ENCODE results near the gene MZT2B. TPM values are rescaled to one million over a fixed set of nuclear protein-coding genes. Genes with fewer than 3 reads are reported as not detected.

The MZT2B gene
- total and polyA plus RNA-seq, 2 of the 13 experiments (the other 11 are each of a cell fraction or from before 2014, with no cell fraction given), result 253 to 410 TPM

GRCh38 chr2:130186391-130186790 is 4.3 kb downstream of the MZT2B start:
- FAIRE-seq, result no peak
- Histone ChIP-seq H3K9me3 (ENCODE audit: low read length) (no peaks in the 10 kb centered on the region), H3K9ac (ENCODE audit: insufficient read depth, low read depth, low read length) (no peak overlapping the region), H2AFZ (ENCODE audit: low read length) (no peak overlapping the region), H3K27ac (ENCODE audit: extremely low read length, insufficient read depth, low read length) (no peak overlapping the region), H3K36me3 (replicated peaks in 1 of 2; ENCODE audit: control insufficient read depth in 1 of 2, insufficient read depth in 2 of 2, low read length in 2 of 2) (peaks cover 2 to 3% of the 10 kb centered on the region in 2 experiments; a peak in 3 of 5 replicates), H3K4me1 (ENCODE audit: insufficient read depth, low read length) (peaks cover 31% of the 10 kb centered on the region), H3K4me3 (replicated peaks in 1 of 3; ENCODE audit: insufficient read depth in 1 of 3, low read depth in 2 of 3, low read length in 3 of 3) (no peak overlapping the region), H3K4me2 (ENCODE audit: low read depth, low read length) (no peak overlapping the region), H3K27me3 (ENCODE audit: control insufficient read depth in 1 of 2, insufficient read depth in 2 of 2, low read length in 2 of 2) (no peaks in the 10 kb centered on the region), H3K79me2 (ENCODE audit: insufficient read depth, low read length) (peaks cover 23% of the 10 kb centered on the region), H4K20me1 (ENCODE audit: insufficient read depth, low read length) (no peaks in the 10 kb centered on the region)
- DNase-seq (ENCODE audit: low spot score), result no peak
- intact Hi-C loops (cut with micrococcal nuclease; ENCODE audit: unreplicated experiment), result no loop called here
- ChIA-PET CTCF (ENCODE audit: low intra/inter-chr PET ratio, low total read pairs) (no interaction called here), POLR2A (interaction anchor here (2.7 kb wide), 1 partner anchor 1301 kb away, joined by 11 read pairs; no protein-coding TSS in a partner anchor)
- in situ Hi-C loops (cut with HindIII; ENCODE audit: extremely low pct_ligation_motif_present, low pct_unique_long_range_greater_than_20kb), result loop anchor here (25.0 kb wide), 1 partner anchor 1301 kb away; the partner anchor contains the start of genes MZT2A and TUBA3D
- TF ChIP-seq ZNF282 (IDR thresholded peaks at IDR 0.05; ENCODE audit: partially characterized antibody) (no peak), ATF4 (CRISPR knock-in tag; IDR thresholded peaks at IDR 0.05) (no peak), ATAD3A (CRISPR knock-in tag; IDR thresholded peaks at IDR 0.05) (no peak), NFIC (IDR thresholded peaks at IDR 0.05; ENCODE audit: low read length) (no peak)
- BruUV-seq (replicated peaks), result no TSS peak
- WGBS (ENCODE audit: low lambda C conversion rate), result 98% methylated on average over 5 of the region's 5 CpGs
- no peak for ATAC-seq

- intact Hi-C loops (cut with micrococcal nuclease; ENCODE audit: unreplicated experiment), result no loop called here
- ChIA-PET CTCF (ENCODE audit: low intra/inter-chr PET ratio, low total read pairs) (no interaction called here), POLR2A (interaction anchor here (2.7 kb wide), 1 partner anchor 1300 kb away, joined by 11 read pairs; no protein-coding TSS in a partner anchor)
- no TSS peak for BruUV-seq (replicated peaks)
- ATAC-seq (no peak), FAIRE-seq (peak; percentile 34), DNase-seq (ENCODE audit: low spot score) (no peak)
- H3K79me2 ChIP-seq (ENCODE audit: insufficient read depth, low read length), result peaks cover 22% of the 10 kb centered on the region
- H3K4me2 ChIP-seq (ENCODE audit: low read depth, low read length), result no peak overlapping the region
- H3K9ac ChIP-seq (ENCODE audit: insufficient read depth, low read depth, low read length), result no peak overlapping the region
- 85% methylated on average over 8 of the region's 8 CpGs for WGBS (ENCODE audit: low lambda C conversion rate)
- no peak overlapping the region for H3K4me3 ChIP-seq (replicated peaks in 1 of 3; ENCODE audit: insufficient read depth in 1 of 3, low read depth in 2 of 3, low read length in 3 of 3)
- H3K27ac ChIP-seq (ENCODE audit: extremely low read length, insufficient read depth, low read length), result no peak overlapping the region
- in situ Hi-C loops (cut with HindIII; ENCODE audit: extremely low pct_ligation_motif_present, low pct_unique_long_range_greater_than_20kb), result loop anchor here (25.0 kb wide), 1 partner anchor 1300 kb away; the partner anchor contains the start of genes MZT2A and TUBA3D
- H3K27me3 ChIP-seq (ENCODE audit: control insufficient read depth in 1 of 2, insufficient read depth in 2 of 2, low read length in 2 of 2), result no peaks in the 10 kb centered on the region
- no peaks in the 10 kb centered on the region for H4K20me1 ChIP-seq (ENCODE audit: insufficient read depth, low read length)
- H3K9me3 ChIP-seq (ENCODE audit: low read length), result no peaks in the 10 kb centered on the region
- peaks cover 2 to 3% of the 10 kb centered on the region in 2 experiments; a peak in 3 of 5 replicates for H3K36me3 ChIP-seq (replicated peaks in 1 of 2; ENCODE audit: control insufficient read depth in 1 of 2, insufficient read depth in 2 of 2, low read length in 2 of 2)
- peaks cover 31% of the 10 kb centered on the region for H3K4me1 ChIP-seq (ENCODE audit: insufficient read depth, low read length)
- H2AFZ ChIP-seq (ENCODE audit: low read length), result no peak overlapping the region
- TF ChIP-seq ZBTB40 (IDR thresholded peaks at IDR 0.05), result no peak
- TF ChIP-seq ZBTB40 (CRISPR knock-in tag; IDR thresholded peaks at IDR 0.05), result no peak
Measured at GRCh38 chr2:130187268-130187667, 5.2 kb downstream of the MZT2B start.

Measured in HepG2 (cell line).